Liver (tissue), 9 donors: ENCODE data around the gene FADS6. TPM values are rescaled to one million over a fixed set of nuclear protein-coding genes. Genes with fewer than 3 reads are reported as not detected.

Source experiments
- DNase-seq: peaks from one replicate; pipeline ENCODE4 v3.0.0-alpha.2; 2017; ENCODE audit warnings: low spot score
- H3K27ac ChIP-seq, 2 donors: one replicate each; pipeline ENCODE4 v1.7.0; 2013; ENCODE audit warnings: inconsistent platforms in 2 of 2, low read length in 2 of 2, control low read depth in 1 of 2, low read depth in 1 of 2, mild to moderate bottlenecking in 1 of 2
- H3K27me3 ChIP-seq, 4 donors: one replicate each; pipeline versions ENCODE4 v1.6.1 to v1.7.0; 2013; ENCODE audit warnings: low read length in 3 of 4, inconsistent platforms in 1 of 4, mild to moderate bottlenecking in 1 of 4, moderate library complexity in 1 of 4; ENCODE audit not compliant: control insufficient read depth in 4 of 4, insufficient read depth in 4 of 4
- H3K36me3 ChIP-seq, 4 donors: one replicate each; pipeline versions ENCODE4 v1.6.1 to v1.7.0; 2013; ENCODE audit warnings: low read length in 3 of 4, mild to moderate bottlenecking in 3 of 4, low read depth in 1 of 4, moderate library complexity in 1 of 4; ENCODE audit not compliant: control insufficient read depth in 4 of 4, insufficient read depth in 3 of 4
- H3K4me1 ChIP-seq, 4 donors: one replicate each; pipeline versions ENCODE4 v1.6.1 to v1.7.0; 2013; ENCODE audit warnings: low read length in 3 of 4, mild to moderate bottlenecking in 3 of 4, moderate library complexity in 1 of 4; ENCODE audit not compliant: control insufficient read depth in 4 of 4, insufficient read depth in 4 of 4
- H3K4me3 ChIP-seq, 3 donors: one replicate each; pipeline versions ENCODE4 v1.6.1 to v1.7.0; 2013; ENCODE audit warnings: low read length in 3 of 3, control low read depth in 1 of 3, low read depth in 1 of 3, mild to moderate bottlenecking in 1 of 3
- H3K9ac ChIP-seq, 2 donors: one replicate each; pipeline ENCODE4 v1.7.0; 2013; ENCODE audit warnings: low read length in 2 of 2, mild to moderate bottlenecking in 2 of 2, moderate library complexity in 2 of 2, control low read depth in 1 of 2, low read depth in 1 of 2
- H3K9me3 ChIP-seq, 4 donors: one replicate each; pipeline versions ENCODE4 v1.6.1 to v1.7.0; 2013; ENCODE audit warnings: low read length in 3 of 4; ENCODE audit not compliant: control insufficient read depth in 4 of 4
- EGR1 ChIP-seq, 2 donors: IDR thresholded peaks; 2 replicates each; pipeline ENCODE4 v1.6.1; 2016 to 2018; ENCODE audit warnings: antibody characterized with exemption in 2 of 2, low read depth in 2 of 2
- FOXA1 ChIP-seq: IDR thresholded peaks from 2 replicates; pipeline ENCODE4 v1.6.1; 2016; ENCODE audit warnings: antibody characterized with exemption
- FOXA2 ChIP-seq: IDR thresholded peaks from 2 replicates; pipeline ENCODE4 v1.6.1; 2016; ENCODE audit warnings: antibody characterized with exemption
- GABPA ChIP-seq, 2 donors: IDR thresholded peaks in 1 of 2; conservative IDR thresholded peaks in 1 of 2; 2 replicates each; pipeline ENCODE4 v1.6.1; 2016; ENCODE audit warnings: antibody characterized with exemption in 2 of 2, mild to moderate bottlenecking in 1 of 2, moderate library complexity in 1 of 2
- HNF4A ChIP-seq, 2 donors: conservative IDR thresholded peaks; 2 replicates each; pipeline ENCODE4 v1.6.1; 2016; ENCODE audit warnings: antibody characterized with exemption in 2 of 2, mild to moderate bottlenecking in 2 of 2
- HNF4G ChIP-seq: IDR thresholded peaks from 2 replicates; pipeline ENCODE4 v1.6.1; 2016; ENCODE audit warnings: antibody characterized with exemption
- JUND ChIP-seq, 2 donors: IDR thresholded peaks; 2 replicates each; pipeline ENCODE4 v1.6.1; 2016; ENCODE audit warnings: antibody characterized with exemption in 2 of 2
- NR2F2 ChIP-seq: IDR thresholded peaks from 2 replicates; pipeline ENCODE4 v1.6.1; 2016; ENCODE audit warnings: antibody characterized with exemption
- RAD21 ChIP-seq, 2 donors: IDR thresholded peaks; 2 replicates each; pipeline ENCODE4 v1.6.1; 2016; ENCODE audit warnings: antibody characterized with exemption in 2 of 2, mild to moderate bottlenecking in 2 of 2
- RXRA ChIP-seq, 2 donors: IDR thresholded peaks; 2 replicates each; pipeline ENCODE4 v1.6.1; 2017 to 2018; ENCODE audit warnings: antibody characterized with exemption in 2 of 2, mild to moderate bottlenecking in 1 of 2
- SP1 ChIP-seq: IDR thresholded peaks from 2 replicates; pipeline ENCODE4 v1.6.1; 2018; ENCODE audit warnings: antibody characterized with exemption, mild to moderate bottlenecking
- TAF1 ChIP-seq: conservative IDR thresholded peaks from 2 replicates; pipeline ENCODE4 v1.6.1; 2016; ENCODE audit warnings: antibody characterized with exemption, mild to moderate bottlenecking
- YY1 ChIP-seq: IDR thresholded peaks from 2 replicates; pipeline ENCODE4 v1.6.1; 2016; ENCODE audit warnings: antibody characterized with exemption, mild to moderate bottlenecking
- WGBS: extraction: QIAGEN DNeasy Blood & Tissue Kit; methylation state at CpG from one replicate; pipeline ENCODE4 v1.1.7; 2013; 5-methylcytosine and 5-hydroxymethylcytosine counted together
- polyA plus RNA-seq, 2 donors: library from polyadenylated mRNA; stranded (reverse) in 1 of 2; unstranded in 1 of 2; fragments of 200-250 nt in 1 of 2; fragments of >200 nt in 1 of 2; fragmentation: Nextera tagmentation in 1 of 2; extraction: Ambion mirVana in 1 of 2; gene quantifications; one replicate each; pipeline versions ENCODE4 v1.2.1 to v1.2.3, GENCODE V29; 2013 to 2015
- total RNA-seq, 2 donors: library from RNA; depleted of rRNA; stranded (reverse); fragments of >200 nt; gene quantifications; one replicate each; pipeline ENCODE4 v1.2.3, GENCODE V29; 2014
- TF ChIP-seq, protein P1 (sequence below): IDR thresholded peaks from 2 replicates; pipeline ENCODE4 v1.6.1; 2016; ENCODE audit warnings: antibody characterized with exemption, mild to moderate bottlenecking
- TF ChIP-seq, protein P2 (sequence below): IDR thresholded peaks from 2 replicates; pipeline ENCODE4 v1.6.1; 2016; ENCODE audit warnings: antibody characterized with exemption
- TF ChIP-seq, protein P3 (sequence below): IDR thresholded peaks from 2 replicates; pipeline ENCODE4 v1.6.1; 2016; ENCODE audit warnings: antibody characterized with exemption
- TF ChIP-seq, protein P4 (sequence below): IDR thresholded peaks from 2 replicates; pipeline ENCODE4 v1.6.1; 2016; ENCODE audit warnings: antibody characterized with exemption
- TF ChIP-seq, protein P5 (sequence below): fragments of 150-350 bp; IDR thresholded peaks from 2 replicates; pipeline ENCODE4 v1.5.1; 2017; ENCODE audit warnings: improper control_type of control experiment, low read depth, low read length; ENCODE audit not compliant: missing input control
- donor health status: healthy.
- donor health status: healthy.
- donor health status: healthy.
- donor health status: healthy.
- donor health status: healthy.

The FADS6 gene
- total and polyA plus RNA-seq, 4 donors = 2.1 to 7.1 (median 4.2) TPM; not detected in 1

DNA sequence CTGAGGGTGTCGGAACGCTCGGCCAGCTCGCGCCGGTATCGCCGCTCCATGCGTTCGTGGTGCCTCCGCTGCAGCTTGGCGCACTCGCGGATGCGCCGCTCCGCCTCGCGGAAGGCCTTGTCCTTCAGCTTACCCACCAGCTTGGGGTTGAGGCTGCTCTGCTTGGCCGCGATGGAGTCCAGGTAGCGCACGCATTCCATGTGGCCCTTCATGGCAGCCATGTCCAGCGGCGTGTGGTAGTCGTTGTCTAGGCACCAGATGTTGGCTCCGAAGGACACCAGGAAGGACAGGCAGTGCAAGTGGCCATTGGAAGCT, 26.8 kb upstream of the FADS6 start:
- 74% methylated on average over 27 of the region's 27 CpGs for WGBS
- Histone ChIP-seq H3K4me3 (no peak overlapping the region), H3K27me3 (peaks cover under 1 to 4% (median 2%) of the 10 kb centered on the region in 4 donors), H3K4me1 (peaks cover 2 to 8% (median 6%) of the 10 kb centered on the region in 4 donors), H3K9ac (no peak overlapping the region), H3K36me3 (no peaks in the 10 kb centered on the region), H3K27ac (no peak overlapping the region), H3K9me3 (no peaks in the 10 kb centered on the region)
- no peak for DNase-seq
- TF ChIP-seq EGR1 (IDR thresholded peaks at IDR 0.05; ENCODE audit: low read depth in 2 of 2) = no peak
- no peak for TF ChIP-seq YY1
- TF ChIP-seq SP1 = no peak
- no peak for TF ChIP-seq HNF4A (conservative IDR thresholded peaks at IDR 0.05)
- no peak for TF ChIP-seq RXRA (IDR thresholded peaks at IDR 0.05)
- no peak for TF ChIP-seq FOXA2
- no peak for TF ChIP-seq GABPA (IDR thresholded peaks at IDR 0.05 in 1 of 2, conservative IDR thresholded peaks at IDR 0.05 in 1 of 2)
- no peak for TF ChIP-seq TAF1
- TF ChIP-seq, protein P1, sequence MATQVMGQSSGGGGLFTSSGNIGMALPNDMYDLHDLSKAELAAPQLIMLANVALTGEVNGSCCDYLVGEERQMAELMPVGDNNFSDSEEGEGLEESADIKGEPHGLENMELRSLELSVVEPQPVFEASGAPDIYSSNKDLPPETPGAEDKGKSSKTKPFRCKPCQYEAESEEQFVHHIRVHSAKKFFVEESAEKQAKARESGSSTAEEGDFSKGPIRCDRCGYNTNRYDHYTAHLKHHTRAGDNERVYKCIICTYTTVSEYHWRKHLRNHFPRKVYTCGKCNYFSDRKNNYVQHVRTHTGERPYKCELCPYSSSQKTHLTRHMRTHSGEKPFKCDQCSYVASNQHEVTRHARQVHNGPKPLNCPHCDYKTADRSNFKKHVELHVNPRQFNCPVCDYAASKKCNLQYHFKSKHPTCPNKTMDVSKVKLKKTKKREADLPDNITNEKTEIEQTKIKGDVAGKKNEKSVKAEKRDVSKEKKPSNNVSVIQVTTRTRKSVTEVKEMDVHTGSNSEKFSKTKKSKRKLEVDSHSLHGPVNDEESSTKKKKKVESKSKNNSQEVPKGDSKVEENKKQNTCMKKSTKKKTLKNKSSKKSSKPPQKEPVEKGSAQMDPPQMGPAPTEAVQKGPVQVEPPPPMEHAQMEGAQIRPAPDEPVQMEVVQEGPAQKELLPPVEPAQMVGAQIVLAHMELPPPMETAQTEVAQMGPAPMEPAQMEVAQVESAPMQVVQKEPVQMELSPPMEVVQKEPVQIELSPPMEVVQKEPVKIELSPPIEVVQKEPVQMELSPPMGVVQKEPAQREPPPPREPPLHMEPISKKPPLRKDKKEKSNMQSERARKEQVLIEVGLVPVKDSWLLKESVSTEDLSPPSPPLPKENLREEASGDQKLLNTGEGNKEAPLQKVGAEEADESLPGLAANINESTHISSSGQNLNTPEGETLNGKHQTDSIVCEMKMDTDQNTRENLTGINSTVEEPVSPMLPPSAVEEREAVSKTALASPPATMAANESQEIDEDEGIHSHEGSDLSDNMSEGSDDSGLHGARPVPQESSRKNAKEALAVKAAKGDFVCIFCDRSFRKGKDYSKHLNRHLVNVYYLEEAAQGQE = no peak
- TF ChIP-seq FOXA1 = no peak
- no peak for TF ChIP-seq NR2F2
- TF ChIP-seq RAD21 (IDR thresholded peaks at IDR 0.05) = no peak
- TF ChIP-seq, protein P2, sequence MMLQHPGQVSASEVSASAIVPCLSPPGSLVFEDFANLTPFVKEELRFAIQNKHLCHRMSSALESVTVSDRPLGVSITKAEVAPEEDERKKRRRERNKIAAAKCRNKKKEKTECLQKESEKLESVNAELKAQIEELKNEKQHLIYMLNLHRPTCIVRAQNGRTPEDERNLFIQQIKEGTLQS = no peak
- TF ChIP-seq, protein P3, sequence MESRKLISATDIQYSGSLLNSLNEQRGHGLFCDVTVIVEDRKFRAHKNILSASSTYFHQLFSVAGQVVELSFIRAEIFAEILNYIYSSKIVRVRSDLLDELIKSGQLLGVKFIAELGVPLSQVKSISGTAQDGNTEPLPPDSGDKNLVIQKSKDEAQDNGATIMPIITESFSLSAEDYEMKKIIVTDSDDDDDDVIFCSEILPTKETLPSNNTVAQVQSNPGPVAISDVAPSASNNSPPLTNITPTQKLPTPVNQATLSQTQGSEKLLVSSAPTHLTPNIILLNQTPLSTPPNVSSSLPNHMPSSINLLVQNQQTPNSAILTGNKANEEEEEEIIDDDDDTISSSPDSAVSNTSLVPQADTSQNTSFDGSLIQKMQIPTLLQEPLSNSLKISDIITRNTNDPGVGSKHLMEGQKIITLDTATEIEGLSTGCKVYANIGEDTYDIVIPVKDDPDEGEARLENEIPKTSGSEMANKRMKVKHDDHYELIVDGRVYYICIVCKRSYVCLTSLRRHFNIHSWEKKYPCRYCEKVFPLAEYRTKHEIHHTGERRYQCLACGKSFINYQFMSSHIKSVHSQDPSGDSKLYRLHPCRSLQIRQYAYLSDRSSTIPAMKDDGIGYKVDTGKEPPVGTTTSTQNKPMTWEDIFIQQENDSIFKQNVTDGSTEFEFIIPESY = no peak
- no peak for TF ChIP-seq JUND (IDR thresholded peaks at IDR 0.05)
- no peak for TF ChIP-seq HNF4G
- TF ChIP-seq, protein P4, sequence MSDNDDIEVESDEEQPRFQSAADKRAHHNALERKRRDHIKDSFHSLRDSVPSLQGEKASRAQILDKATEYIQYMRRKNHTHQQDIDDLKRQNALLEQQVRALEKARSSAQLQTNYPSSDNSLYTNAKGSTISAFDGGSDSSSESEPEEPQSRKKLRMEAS = no peak
- TF ChIP-seq, protein P5, sequence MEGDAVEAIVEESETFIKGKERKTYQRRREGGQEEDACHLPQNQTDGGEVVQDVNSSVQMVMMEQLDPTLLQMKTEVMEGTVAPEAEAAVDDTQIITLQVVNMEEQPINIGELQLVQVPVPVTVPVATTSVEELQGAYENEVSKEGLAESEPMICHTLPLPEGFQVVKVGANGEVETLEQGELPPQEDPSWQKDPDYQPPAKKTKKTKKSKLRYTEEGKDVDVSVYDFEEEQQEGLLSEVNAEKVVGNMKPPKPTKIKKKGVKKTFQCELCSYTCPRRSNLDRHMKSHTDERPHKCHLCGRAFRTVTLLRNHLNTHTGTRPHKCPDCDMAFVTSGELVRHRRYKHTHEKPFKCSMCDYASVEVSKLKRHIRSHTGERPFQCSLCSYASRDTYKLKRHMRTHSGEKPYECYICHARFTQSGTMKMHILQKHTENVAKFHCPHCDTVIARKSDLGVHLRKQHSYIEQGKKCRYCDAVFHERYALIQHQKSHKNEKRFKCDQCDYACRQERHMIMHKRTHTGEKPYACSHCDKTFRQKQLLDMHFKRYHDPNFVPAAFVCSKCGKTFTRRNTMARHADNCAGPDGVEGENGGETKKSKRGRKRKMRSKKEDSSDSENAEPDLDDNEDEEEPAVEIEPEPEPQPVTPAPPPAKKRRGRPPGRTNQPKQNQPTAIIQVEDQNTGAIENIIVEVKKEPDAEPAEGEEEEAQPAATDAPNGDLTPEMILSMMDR = no peak
